NK-92 treated with Interleukin-12 subunit alpha and Interleukin-12 subunit beta, amount 100 ng/mL, for 24 hours (cell line): ENCODE results near the gene CHST11.
"Not testable (repeated sequence)": the region's sequence is repeated elsewhere in the genome, so short reads cannot be mapped to it uniquely, and the experiment has no call there.

Experiments
- DNase-seq: peaks from one replicate; lab custom pipeline; 2025; lab: John Stamatoyannopoulos, UW

Gene CHST11

GRCh38 chr12:104604070-104604994 is 147.6 kb downstream of the CHST11 start:
- DNase-seq: no peak

GRCh38 chr12:104604995-104605675 is 148.4 kb downstream of the CHST11 start:
- DNase-seq: no peak

DNA sequence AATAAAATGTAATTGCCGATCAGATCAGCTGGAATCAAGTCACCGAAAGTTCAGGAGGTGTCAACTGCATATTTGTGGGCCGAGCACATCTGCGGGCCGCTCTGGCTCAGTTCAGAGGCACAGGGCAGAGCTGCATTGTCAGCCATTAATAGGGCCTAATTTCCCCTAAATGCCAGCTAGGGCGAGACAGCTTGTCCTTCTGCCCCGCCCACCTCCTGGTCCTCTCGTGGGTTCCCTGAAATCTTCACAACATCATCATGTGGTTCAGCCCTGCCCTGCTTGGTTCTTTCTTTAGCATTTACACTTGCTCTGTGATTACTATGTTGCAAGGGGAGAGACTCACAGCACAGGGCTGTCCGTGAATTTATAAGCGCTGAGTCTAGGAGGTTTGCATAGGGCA is 148.9 kb downstream of the CHST11 start:
- peak; percentile 6 for DNase-seq

GRCh38 chr12:104608998-104609397 is 152.2 kb downstream of the CHST11 start:
- DNase-seq: no peak

GRCh38 chr12:104609445-104609844 is 152.7 kb downstream of the CHST11 start:
- no peak for DNase-seq

- DNase-seq: no peak
These were observed 153.9 kb downstream of the CHST11 start for GRCh38 chr12:104610513-104611235.

GRCh38 chr12:104611671-104612070 is 154.9 kb downstream of the CHST11 start:
- no peak for DNase-seq

DNA sequence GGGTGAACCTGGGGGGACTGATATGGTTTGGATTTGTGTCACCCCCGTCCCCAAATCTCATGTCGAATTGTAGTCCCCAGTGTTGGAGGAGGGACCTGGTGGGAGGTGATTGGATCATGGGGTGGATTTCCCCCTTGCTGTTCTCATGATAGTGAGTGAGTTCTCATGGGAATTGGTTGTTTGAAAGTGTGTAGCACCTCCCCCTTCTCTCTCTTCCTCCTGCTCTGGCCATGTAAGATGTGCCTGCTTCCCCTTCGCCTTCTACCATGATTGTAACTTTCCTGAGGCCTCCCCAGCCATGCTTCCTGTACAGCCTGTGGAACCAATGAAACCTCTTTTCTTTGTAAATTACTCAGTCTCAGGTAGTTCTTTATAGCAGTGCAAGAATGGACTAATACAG is 156.6 kb downstream of the CHST11 start:
- DNase-seq: not testable (repeated sequence)

DNA sequence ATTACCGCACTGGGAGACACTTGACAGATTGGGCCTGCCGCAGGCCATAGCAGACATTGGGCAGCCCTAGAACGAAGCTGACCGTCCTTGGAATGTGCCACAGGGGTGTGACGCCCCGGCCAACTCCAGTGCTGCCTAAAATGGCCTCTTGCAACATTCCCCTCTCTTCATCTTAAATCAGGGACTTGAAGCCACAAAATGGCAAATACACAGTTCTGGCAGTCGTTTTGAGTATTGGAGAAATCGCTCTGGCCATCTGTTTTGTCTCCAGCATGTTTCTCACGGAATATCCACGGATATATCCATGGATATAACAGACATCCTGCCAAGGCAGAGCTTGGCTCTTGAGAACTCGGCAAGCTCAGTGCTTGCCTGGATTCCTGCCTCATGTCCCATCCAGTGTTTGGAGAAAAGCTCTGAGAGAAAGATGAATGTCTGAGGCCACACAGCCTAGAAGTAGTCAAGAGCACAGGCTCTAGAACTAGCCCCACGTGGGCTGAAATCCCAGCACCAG is 158.4 kb downstream of the CHST11 start:
- DNase-seq: no peak

GRCh38 chr12:104618691-104619090 is 161.9 kb downstream of the CHST11 start:
- no peak for DNase-seq

- no peak for DNase-seq
These were observed 162.6 kb downstream of the CHST11 start for GRCh38 chr12:104619305-104619704.

DNA sequence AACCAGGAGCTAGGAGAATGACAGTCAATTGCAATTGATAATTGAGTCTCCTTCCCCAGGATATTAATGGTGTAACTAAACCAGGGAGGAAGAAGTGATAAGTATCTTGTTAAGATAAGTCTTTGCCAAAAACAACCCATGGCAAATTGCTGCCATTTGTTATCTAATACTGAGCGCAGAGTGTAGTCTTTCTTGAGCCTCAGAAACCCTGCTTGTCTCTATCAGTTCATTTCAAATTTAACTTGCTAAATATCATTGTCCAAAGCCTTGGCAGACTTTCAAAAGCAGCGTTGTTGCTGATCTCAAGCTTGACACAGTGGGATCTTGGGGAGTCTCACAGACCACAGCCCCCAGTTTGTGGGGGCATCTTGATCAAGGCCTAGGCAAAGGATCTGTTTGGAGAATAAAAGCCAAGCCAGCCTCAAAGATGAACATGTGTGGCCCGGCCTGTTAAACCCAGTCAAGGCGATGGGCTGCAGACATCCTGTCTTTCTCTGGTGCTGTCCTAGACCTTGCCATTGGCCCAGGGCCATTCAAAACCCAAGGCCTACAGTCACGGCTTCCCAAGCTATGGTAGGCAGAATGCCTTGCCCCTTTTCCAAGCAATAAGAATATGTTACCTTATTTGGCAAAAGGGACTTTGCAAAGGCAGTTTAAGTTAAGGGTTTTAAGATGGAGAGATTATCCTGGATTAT is 164.2 kb downstream of the CHST11 start:
- DNase-seq: no peak

- no peak for DNase-seq
These were observed 166.2 kb downstream of the CHST11 start for GRCh38 chr12:104622928-104623327.

- DNase-seq: no peak
These were observed 167.1 kb downstream of the CHST11 start for GRCh38 chr12:104623883-104624282.

DNA sequence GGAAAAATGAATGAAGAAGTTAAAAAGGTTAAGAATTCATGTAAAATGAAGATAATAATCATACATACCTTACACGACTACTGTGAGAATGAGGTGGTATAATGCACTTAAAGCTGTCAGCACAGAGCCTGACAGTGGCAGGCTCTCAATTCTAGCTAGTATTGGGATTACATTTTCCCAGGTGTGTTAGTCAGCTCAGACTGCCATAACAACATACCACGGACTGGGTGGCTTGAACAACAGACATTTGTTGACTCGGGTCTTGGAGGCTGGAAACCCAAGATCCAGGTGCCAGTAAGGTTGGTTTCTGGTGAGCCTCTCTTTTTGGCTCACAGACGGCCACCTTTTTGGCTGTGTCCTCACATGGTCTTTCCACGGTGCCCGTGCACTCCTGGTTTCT is 167.8 kb downstream of the CHST11 start:
- no peak for DNase-seq

- no peak for DNase-seq
These were observed 169.5 kb downstream of the CHST11 start for GRCh38 chr12:104626069-104626837.

DNA sequence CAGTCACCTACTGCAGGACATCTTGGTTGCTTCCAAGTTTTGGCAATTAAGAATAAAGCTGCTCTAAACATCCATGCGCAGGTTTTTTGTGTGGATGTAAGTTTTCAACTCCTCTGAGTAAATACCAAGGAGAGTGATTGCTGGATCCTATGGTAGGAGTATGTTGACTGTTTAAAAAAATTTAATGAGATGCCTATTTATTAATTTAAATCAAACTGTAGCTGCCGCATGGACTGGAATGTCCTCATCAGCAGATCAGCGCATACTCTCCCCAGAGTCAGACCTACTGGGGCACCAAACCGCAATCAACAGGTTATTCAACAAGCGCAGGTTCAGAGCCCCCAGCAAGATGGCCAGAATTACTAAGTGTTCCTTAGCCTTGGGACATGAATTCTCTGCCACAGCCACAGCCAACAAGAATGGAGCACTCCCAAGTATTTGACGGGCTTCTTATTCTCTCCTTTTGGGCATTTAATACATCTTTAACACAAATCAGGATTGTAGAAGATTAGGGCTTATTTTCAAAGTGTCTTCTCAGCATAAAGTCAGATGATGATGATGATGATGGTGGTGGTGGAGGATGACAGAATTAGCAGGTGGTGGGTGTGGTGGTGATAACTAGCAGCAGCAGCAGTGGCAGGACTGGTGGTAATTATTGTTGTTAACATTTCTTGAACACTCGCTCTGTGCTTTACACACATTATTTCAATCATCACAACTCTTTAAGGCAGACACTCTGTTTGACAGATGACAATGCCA is 170.7 kb downstream of the CHST11 start:
- DNase-seq: no peak

- DNase-seq: no peak
These were observed 171.5 kb downstream of the CHST11 start for GRCh38 chr12:104627990-104628830.

GRCh38 chr12:104628831-104629135 is 172.0 kb downstream of the CHST11 start:
- no peak for DNase-seq
